UCSD-AML1 (cell line): ENCODE measurements around the gene SEMA3F.

Source experiments
- DNase-seq: peaks from one replicate; lab custom pipeline; 2025; ENCODE audit not compliant: unreplicated experiment; lab: John Stamatoyannopoulos, UW

SEMA3F gene

GRCh38 chr3:50192124-50192523 lies 37.0 kb downstream of the SEMA3F start:
- DNase-seq = no peak

GRCh38 chr3:50192689-50193141 lies 37.6 kb downstream of the SEMA3F start:
- peak; percentile 71 for DNase-seq

DNA sequence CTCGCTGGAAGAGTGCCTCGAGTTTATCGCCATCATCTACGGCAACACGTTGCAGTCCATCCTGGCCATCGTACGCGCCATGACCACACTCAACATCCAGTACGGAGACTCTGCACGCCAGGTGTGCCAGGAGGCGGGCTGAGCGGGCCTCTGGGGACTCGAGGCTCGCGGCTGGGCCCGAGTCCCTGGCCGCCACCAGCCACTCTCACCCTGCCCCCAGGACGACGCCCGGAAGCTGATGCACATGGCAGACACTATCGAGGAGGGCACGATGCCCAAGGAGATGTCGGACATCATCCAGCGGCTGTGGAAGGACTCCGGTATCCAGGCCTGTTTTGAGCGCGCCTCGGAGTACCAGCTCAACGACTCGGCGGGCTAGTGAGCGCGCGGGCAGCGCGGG lies 38.2 kb downstream of the SEMA3F start:
- no peak for DNase-seq

DNA sequence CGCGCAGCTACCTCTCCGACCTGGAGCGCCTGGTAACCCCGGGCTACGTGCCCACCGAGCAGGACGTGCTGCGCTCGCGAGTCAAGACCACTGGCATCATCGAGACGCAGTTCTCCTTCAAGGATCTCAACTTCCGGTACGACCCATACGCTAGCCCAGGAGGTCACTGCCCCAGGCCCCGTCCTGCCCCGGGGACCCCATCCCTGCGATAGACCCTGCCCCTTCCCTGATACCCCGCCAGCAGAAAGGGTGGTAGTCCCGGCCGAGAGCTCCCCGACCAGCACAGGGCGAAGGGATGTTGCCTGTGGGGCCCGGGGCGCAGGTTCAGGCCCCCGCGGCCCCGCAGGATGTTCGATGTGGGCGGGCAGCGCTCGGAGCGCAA lies 38.6 kb downstream of the SEMA3F start:
- no peak for DNase-seq

DNA sequence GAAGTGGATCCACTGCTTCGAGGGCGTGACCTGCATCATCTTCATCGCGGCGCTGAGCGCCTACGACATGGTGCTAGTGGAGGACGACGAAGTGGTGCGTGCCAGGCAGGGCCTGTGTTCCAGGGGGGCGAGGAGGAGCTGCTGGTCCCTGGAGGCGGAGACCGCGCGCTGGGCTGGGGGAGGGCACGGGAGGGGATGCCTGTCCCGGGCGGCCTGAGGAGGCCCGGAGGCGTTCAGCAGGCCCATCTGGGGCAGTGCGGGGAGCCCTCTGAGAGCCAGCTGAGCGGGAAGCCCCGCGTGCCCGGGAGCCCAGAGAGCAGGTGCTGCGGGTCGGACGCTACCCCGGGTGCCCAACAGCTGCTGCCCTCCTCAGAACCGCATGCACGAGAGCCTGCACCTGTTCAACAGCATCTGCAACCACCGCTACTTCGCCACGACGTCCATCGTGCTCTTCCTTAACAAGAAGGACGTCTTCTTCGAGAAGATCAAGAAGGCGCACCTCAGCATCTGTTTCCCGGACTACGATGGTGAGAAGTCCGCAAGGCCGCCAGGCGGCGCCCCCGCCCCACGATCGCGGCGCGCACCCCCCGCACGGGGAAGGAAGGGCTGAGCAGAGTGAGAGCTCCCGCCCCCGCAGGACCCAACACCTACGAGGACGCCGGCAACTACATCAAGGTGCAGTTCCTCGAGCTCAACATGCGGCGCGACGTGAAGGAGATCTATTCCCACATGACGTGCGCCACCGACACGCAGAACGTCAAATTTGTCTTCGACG lies 39.2 kb downstream of the SEMA3F start:
- peak; percentile 67 for DNase-seq

DNA sequence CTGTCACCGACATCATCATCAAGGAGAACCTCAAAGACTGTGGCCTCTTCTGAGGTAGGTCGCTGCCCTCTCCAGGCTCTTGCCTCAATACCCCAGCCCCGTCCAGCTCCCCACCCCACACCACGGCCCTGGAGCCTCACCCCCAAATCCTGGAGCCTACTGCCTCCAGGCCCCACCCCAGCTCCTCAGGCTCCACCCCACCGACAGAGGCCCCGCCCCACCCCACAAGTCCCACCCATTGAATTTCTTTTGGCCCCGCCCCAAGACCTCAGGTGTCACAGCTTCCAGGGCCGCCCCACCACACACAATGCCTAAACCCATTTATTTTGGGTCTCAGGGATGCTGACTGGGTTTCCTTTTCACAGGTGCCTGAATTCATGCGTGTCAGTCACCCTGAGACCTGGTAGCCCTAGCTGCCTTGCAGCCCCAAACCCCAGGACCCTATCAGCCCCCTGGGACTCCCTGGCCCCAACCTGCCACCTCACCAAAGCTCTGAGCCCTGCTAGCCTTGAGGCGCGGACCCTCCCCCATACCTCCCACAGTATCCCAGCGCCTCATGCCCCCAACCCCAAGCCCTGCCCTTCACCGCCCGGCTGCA lies 39.9 kb downstream of the SEMA3F start:
- DNase-seq = no peak

- no peak for DNase-seq
Observed at GRCh38 chr3:50195501-50196252, 40.6 kb downstream of the SEMA3F start.

DNA sequence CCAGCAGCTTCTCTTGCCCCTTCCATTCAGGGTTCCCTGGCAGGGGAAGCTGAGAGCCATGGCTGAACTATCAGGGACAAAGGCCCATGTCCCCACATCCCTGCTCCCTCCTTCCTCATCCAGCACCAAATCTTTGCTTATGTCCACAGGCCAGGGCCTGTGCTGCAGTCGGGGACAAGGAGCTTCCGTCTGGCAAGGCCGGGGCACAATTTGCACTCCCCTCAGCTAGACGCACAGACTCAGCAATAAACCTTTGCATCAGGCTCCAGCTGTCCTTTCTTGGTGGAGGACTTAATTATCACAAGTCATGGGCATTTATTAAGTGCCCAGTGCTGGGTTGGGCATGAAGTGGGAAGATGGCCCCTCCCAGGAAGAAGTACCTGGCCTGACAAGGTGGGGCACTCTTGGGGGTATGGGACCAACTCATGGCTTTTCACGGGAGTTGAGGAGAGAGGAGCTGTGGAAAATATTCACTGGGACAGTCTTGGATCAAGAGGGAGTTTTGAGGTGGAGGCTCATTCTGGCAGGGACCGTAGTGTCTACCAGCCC lies 41.2 kb downstream of the SEMA3F start:
- no peak for DNase-seq

- no peak for DNase-seq
Observed at GRCh38 chr3:50201573-50202315, 46.6 kb downstream of the SEMA3F start.

DNA sequence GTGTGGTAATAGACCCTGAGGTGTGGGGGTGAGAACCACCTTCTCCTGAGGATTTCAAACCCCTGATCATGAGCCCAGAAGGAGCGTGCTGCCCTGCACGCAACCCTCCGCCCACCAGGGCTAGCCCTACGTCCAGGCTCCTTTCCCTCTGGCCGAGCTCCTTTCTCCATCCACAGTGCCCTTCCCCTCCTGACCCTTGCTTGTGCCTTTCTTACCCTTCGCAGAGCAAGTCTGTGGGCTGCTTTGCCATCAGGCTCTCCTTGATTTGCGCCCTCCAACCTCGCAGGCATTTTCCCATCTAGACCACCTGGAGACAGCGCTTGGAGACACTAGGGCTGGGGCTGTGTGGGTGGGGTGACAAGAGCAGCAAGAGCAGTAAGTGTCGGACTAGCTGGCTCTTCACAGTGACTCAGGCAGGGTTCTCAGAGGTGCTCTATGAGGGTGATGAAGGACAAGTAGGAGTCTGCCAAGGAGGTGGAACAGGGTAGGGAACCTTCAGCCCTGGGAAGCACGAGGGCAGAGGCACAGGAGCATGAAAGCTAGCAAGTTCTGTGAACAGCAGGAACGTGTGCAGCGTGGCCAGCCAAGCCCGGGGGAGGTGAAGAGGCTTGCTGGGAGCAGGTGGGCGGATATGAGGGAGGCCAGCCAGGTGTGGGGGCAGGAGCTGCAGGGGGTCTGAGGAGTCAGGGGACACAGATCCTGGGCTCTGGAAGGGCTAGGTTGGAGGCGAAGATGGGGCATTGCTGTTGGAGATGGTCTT lies 47.4 kb downstream of the SEMA3F start:
- no peak for DNase-seq

DNA sequence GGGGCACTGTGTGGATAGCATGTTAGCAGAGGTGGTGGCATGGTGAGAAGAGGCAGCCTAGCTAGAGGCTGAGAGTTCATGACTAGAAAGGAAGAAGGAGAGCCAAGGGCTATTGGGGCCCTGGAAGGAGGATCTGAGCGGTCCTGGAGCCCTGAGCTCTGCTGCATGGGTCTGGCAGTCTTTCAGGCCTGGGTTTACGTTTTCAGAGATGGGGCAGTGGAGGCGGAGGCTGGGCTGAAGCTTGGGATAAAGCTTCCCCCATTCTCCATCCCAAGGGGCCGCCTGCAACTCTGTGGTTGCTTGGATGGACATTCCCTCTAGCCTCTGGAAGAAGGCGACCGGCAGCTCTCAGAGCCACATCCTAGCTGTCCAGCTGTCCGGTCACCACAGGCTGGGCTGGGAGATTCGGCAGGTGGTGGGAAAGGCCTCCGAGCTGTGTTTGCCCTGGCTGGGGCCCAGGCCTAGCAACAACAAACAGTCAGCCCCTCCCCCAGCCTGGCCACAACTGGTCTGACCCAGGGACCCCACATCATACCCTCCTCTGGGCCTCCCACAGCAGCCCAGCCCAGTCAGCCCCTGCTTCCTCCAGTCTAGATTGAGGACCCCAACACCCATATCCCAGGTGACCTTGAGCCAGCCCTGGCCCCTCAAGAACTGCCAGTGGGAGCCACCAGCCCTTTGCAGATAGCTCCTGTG lies 48.1 kb downstream of the SEMA3F start:
- no peak for DNase-seq

GRCh38 chr3:50203809-50204803 lies 49.0 kb downstream of the SEMA3F start:
- DNase-seq = no peak

- DNase-seq = no peak
Observed at GRCh38 chr3:50204804-50205412, 49.8 kb downstream of the SEMA3F start, which contains the start of gene SLC38A3. TSS of gene SLC38A3 (plus strand) at chr3:50205271. CDS start at chr3:50214200, 8,929 bp downstream.

GRCh38 chr3:50205413-50206276 lies 50.5 kb downstream of the SEMA3F start:
- DNase-seq = peak; percentile 22

DNA sequence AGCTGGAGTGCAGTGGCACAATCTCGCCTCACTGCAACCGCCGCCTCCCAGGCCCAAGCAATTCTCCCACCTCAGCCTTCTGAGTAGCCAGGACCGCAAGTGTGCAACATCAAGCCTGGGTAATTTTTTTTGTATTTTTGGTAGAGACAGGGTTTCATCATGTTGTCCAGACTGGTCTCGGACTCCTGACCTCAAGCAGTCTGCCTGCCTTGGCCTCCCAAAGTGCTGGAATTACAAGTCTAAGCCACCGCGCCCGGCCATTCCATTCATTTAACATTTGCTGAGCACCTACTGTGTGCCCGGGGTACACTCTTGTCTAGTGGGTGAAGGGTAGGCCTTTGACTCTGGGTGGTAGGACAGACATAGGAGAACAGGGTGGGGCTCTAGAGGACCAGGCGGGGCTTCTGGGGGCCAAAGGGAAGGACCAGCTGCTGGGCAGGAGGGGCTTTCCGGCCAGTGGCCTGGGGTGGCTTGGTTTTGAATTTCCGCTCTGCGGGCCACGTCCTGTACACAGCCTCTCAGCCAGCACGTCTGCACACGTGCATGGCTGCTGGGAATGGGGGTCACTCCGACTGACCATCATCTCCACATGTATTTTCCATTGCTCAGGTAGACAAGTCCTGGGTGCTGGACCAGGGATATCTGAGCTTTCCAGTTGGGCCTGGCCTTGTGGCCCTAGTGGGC lies 52.4 kb downstream of the SEMA3F start:
- no peak for DNase-seq

- DNase-seq = no peak
Observed at GRCh38 chr3:50208677-50209344, 53.7 kb downstream of the SEMA3F start.
